HEK293 (cell line): Measurements from ENCODE around the gene SRPK3.
"Not testable (repeated sequence)": the region's sequence is repeated elsewhere in the genome, so short reads cannot be mapped to it uniquely, and the experiment has no call there.

Experiments
- CTCF ChIA-PET: fragments of 350-600 bp; formaldehyde crosslinking; extraction: SDS; loops from one replicate; lab custom pipeline; 2021; ENCODE audit warnings: antibody characterized with exemption; lab: Yijun Ruan, JAX
- POLR2A ChIA-PET: fragments of 300-600 bp; formaldehyde crosslinking; extraction: SDS; loops from one replicate; lab custom pipeline; 2020; ENCODE audit warnings: antibody characterized with exemption, inconsistent platforms; lab: Yijun Ruan, JAX
- H3K27ac ChIP-seq: fragments of 200-500 bp; sonication (Bioruptor generic); 2 replicates; pipeline ENCODE4 v1.5.1; 2014; ENCODE audit warnings: low read depth, low read length, control low read depth, inconsistent platforms; ENCODE audit errors: extremely low read depth
- H3K36me3 ChIP-seq, 2 experiments: fragments of 200-500 bp in 1 of 2; sonication (Bioruptor generic) in 1 of 2; 1 replicate in 1 of 2; 2 replicates in 1 of 2; pipeline ENCODE4 v1.5.1; 2014 to 2017; ENCODE audit warnings: inconsistent platforms in 2 of 2, low read length in 2 of 2; ENCODE audit not compliant: control insufficient read depth in 2 of 2, insufficient read depth in 1 of 2
- H3K4me1 ChIP-seq: fragments of 200-500 bp; sonication (Bioruptor generic); 2 replicates; pipeline ENCODE4 v1.5.1; 2014; ENCODE audit warnings: mild to moderate bottlenecking, low read length, inconsistent platforms; ENCODE audit not compliant: control insufficient read depth, insufficient read depth
- H3K4me3 ChIP-seq: 2 replicates; pipeline ENCODE4 v1.5.1; 2011; ENCODE audit warnings: low read depth, mild to moderate bottlenecking, control low read depth, low read length, moderate library complexity
- H3K9me3 ChIP-seq: fragments of 200-500 bp; sonication (Bioruptor generic); 2 replicates; pipeline ENCODE4 v1.5.1; 2014; ENCODE audit warnings: low read depth, low read length, inconsistent platforms; ENCODE audit not compliant: control insufficient read depth, insufficient read depth
- INSM2 ChIP-seq: fragments of 450-650 bp; formaldehyde crosslinking; IDR thresholded peaks from 2 replicates; pipeline ENCODE4 v1.5.1; 2016; ENCODE audit warnings: missing biosample characterization, missing genetic modification characterization
- WT1 ChIP-seq: fragments of 450-650 bp; formaldehyde crosslinking; IDR thresholded peaks from 2 replicates; pipeline ENCODE4 v1.5.1; 2016; ENCODE audit warnings: missing biosample characterization, missing genetic modification characterization
- ZBTB21 ChIP-seq: fragments of 450-650 bp; formaldehyde crosslinking; IDR thresholded peaks from 2 replicates; pipeline ENCODE4 v1.5.1; 2017; ENCODE audit warnings: missing biosample characterization, missing genetic modification characterization
- ZNF112 ChIP-seq: fragments of 450-650 bp; formaldehyde crosslinking; IDR thresholded peaks from 2 replicates; pipeline ENCODE4 v1.5.0; 2017; ENCODE audit warnings: missing biosample characterization, missing genetic modification characterization
- ZNF121 ChIP-seq: fragments of 450-650 bp; formaldehyde crosslinking; IDR thresholded peaks from 2 replicates; pipeline ENCODE4 v1.5.1; 2016; ENCODE audit warnings: missing biosample characterization, missing genetic modification characterization
- ZNF146 ChIP-seq: fragments of 450-650 bp; formaldehyde crosslinking; IDR thresholded peaks from 2 replicates; pipeline ENCODE4 v1.5.1; 2016; ENCODE audit warnings: missing biosample characterization, missing genetic modification characterization
- ZNF169 ChIP-seq: fragments of 450-650 bp; formaldehyde crosslinking; IDR thresholded peaks from 2 replicates; pipeline ENCODE4 v1.5.1; 2016; ENCODE audit warnings: missing biosample characterization, missing genetic modification characterization
- ZNF24 ChIP-seq: fragments of 450-650 bp; formaldehyde crosslinking; IDR thresholded peaks from 2 replicates; pipeline ENCODE4 v1.5.1; 2016; ENCODE audit warnings: missing biosample characterization, missing genetic modification characterization
- ZNF366 ChIP-seq: fragments of 450-650 bp; formaldehyde crosslinking; conservative IDR thresholded peaks from 2 replicates; pipeline ENCODE4 v1.5.1; 2016; ENCODE audit warnings: missing biosample characterization, missing genetic modification characterization
- ZNF37A ChIP-seq: fragments of 450-650 bp; IDR thresholded peaks from 2 replicates; pipeline ENCODE4 v1.5.1; 2018; ENCODE audit warnings: missing biosample characterization, missing genetic modification characterization
- ZNF473 ChIP-seq: fragments of 450-650 bp; formaldehyde crosslinking; IDR thresholded peaks from 2 replicates; pipeline ENCODE4 v1.5.1; 2017; ENCODE audit warnings: missing biosample characterization, missing genetic modification characterization
- ZNF514 ChIP-seq: fragments of 450-650 bp; formaldehyde crosslinking; IDR thresholded peaks from 2 replicates; pipeline ENCODE4 v1.5.1; 2016; ENCODE audit warnings: missing biosample characterization, missing genetic modification characterization
- ZNF548 ChIP-seq: fragments of 450-650 bp; formaldehyde crosslinking; IDR thresholded peaks from 2 replicates; pipeline ENCODE4 v1.5.1; 2016; ENCODE audit warnings: missing biosample characterization, missing genetic modification characterization
- ZNF626 ChIP-seq: fragments of 450-650 bp; sonication (Bioruptor Pico); formaldehyde crosslinking; IDR thresholded peaks from 2 replicates; pipeline ENCODE4 v1.5.1; 2018; ENCODE audit warnings: missing biosample characterization, missing genetic modification characterization, inconsistent platforms
- ZNF701 ChIP-seq: fragments of 450-650 bp; formaldehyde crosslinking; IDR thresholded peaks from 2 replicates; pipeline ENCODE4 v1.5.1; 2016; ENCODE audit warnings: missing biosample characterization, missing genetic modification characterization
- ZNF76 ChIP-seq: fragments of 450-650 bp; formaldehyde crosslinking; IDR thresholded peaks from 2 replicates; pipeline ENCODE4; 2016; ENCODE audit warnings: low read depth, missing biosample characterization, missing genetic modification characterization, borderline replicate concordance
- TF ChIP-seq, protein P1 (sequence below): fragments of 450-650 bp; formaldehyde crosslinking; IDR thresholded peaks from 2 replicates; pipeline ENCODE4 v1.5.1; 2016; ENCODE audit warnings: missing biosample characterization, missing genetic modification characterization
- TF ChIP-seq, protein P2 (sequence below): fragments of 450-650 bp; formaldehyde crosslinking; IDR thresholded peaks from 2 replicates; pipeline ENCODE4 v1.5.1; 2016; ENCODE audit warnings: missing biosample characterization, missing genetic modification characterization
- TF ChIP-seq, protein P3 (sequence below): fragments of 450-650 bp; formaldehyde crosslinking; IDR thresholded peaks from 2 replicates; pipeline ENCODE4 v1.5.1; 2016; ENCODE audit warnings: missing biosample characterization, missing genetic modification characterization
- TF ChIP-seq, protein P4 (sequence below): fragments of 450-650 bp; formaldehyde crosslinking; IDR thresholded peaks from 2 replicates; pipeline ENCODE4 v1.5.1; 2017; ENCODE audit warnings: missing biosample characterization, missing genetic modification characterization

SRPK3 gene

DNA sequence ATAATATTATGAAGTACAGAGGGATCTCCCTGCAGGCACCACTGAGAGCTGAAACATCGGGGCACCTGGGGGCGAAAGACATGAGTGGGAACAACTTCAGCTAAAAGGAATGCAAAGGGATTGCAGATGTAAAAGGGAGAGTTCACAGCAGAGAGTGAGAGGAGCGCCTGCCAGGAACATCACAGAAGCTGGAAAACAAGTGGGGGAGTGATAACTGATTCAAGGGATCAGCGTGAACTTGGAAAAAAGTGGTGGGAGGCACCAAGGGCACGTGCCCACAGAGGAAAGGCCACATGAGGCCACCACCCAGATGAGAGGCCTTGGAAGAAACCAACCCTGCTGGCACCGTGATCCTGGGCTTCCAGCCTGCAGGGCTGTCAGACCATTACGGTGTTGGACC is 31.8 kb upstream of the SRPK3 start:
- H3K4me1 ChIP-seq, H3K27ac ChIP-seq, H3K36me3 ChIP-seq, H3K9me3 ChIP-seq, H3K4me3 ChIP-seq: not testable (repeated sequence)
- CTCF ChIA-PET: interaction anchor here (0.7 kb wide), 1 partner anchor 62 kb away, joined by 3 read pairs; no protein-coding TSS in a partner anchor
- peak; percentile 95 for TF ChIP-seq ZNF548 (tag by site-specific recombination)
- TF ChIP-seq, all 188 proteins: peak for 1; not testable (repeated sequence) for 187
- POLR2A ChIA-PET: not testable (repeated sequence)

DNA sequence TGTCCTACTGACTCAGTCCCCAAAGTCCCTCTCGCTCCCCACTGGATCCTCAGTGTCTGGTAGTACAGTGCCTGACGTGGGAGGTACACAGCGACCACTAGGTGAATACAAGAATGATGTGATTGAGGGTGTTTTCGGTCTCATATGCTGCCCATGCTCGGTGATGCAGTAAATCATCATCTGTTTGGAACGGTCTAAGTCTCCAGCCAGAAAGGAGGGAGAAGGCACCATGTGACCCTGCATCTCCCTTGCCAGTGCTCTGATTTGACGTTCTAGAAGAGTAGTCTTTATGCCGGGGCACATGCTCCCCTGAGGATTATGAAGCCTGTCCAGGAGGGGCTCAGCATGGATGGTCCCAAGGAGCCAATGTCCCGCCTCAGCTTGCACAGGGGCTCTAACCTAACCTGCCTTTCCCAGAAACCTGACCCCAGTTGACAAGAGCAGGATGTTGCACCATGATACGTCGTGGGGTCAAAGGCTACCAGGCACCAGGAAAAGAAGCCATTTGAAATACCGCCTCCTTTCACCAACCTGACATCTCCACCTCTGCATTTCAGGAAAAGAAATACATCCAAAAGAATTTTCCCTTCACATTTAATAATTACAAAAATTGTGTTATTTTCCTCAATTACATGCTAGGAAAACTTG is 30.6 kb upstream of the SRPK3 start:
- POLR2A ChIA-PET: no interaction called here
- no peaks in the 10 kb centered on the region for H3K9me3 ChIP-seq
- H3K4me1 ChIP-seq: no peaks in the 10 kb centered on the region
- TF ChIP-seq ZNF121 (tag by site-specific recombination): no peak
- TF ChIP-seq WT1 (tag by site-specific recombination): no peak
- no peak for TF ChIP-seq ZNF112
- TF ChIP-seq, protein P1, sequence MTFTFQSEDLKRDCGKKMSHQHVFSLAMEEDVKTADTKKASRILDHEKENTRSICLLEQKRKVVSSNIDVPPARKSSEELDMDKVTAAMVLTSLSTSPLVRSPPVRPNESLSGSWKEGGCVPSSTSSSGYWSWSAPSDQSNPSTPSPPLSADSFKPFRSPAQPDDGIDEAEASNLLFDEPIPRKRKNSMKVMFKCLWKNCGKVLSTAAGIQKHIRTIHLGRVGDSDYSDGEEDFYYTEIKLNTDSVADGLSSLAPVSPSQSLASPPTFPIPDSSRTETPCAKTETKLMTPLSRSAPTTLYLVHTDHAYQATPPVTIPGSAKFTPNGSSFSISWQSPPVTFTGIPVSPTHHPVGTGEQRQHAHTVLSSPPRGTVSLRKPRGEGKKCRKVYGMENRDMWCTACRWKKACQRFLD (tag by site-specific recombination): no peak
- TF ChIP-seq, protein P2, sequence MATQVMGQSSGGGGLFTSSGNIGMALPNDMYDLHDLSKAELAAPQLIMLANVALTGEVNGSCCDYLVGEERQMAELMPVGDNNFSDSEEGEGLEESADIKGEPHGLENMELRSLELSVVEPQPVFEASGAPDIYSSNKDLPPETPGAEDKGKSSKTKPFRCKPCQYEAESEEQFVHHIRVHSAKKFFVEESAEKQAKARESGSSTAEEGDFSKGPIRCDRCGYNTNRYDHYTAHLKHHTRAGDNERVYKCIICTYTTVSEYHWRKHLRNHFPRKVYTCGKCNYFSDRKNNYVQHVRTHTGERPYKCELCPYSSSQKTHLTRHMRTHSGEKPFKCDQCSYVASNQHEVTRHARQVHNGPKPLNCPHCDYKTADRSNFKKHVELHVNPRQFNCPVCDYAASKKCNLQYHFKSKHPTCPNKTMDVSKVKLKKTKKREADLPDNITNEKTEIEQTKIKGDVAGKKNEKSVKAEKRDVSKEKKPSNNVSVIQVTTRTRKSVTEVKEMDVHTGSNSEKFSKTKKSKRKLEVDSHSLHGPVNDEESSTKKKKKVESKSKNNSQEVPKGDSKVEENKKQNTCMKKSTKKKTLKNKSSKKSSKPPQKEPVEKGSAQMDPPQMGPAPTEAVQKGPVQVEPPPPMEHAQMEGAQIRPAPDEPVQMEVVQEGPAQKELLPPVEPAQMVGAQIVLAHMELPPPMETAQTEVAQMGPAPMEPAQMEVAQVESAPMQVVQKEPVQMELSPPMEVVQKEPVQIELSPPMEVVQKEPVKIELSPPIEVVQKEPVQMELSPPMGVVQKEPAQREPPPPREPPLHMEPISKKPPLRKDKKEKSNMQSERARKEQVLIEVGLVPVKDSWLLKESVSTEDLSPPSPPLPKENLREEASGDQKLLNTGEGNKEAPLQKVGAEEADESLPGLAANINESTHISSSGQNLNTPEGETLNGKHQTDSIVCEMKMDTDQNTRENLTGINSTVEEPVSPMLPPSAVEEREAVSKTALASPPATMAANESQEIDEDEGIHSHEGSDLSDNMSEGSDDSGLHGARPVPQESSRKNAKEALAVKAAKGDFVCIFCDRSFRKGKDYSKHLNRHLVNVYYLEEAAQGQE (tag by site-specific recombination): no peak
- TF ChIP-seq ZNF76 (tag by site-specific recombination): no peak
- no peak for TF ChIP-seq ZNF366 (tag by site-specific recombination)
- no peak for TF ChIP-seq ZNF473 (tag by site-specific recombination)
- TF ChIP-seq ZNF146 (tag by site-specific recombination): no peak
- no peak for TF ChIP-seq ZNF514 (tag by site-specific recombination)
- no peak for TF ChIP-seq ZNF37A (tag by site-specific recombination)
- no peak overlapping the region for H3K4me3 ChIP-seq
- no peaks in the 10 kb centered on the region for H3K36me3 ChIP-seq
- no peak overlapping the region for H3K27ac ChIP-seq
- CTCF ChIA-PET: interaction anchor here (0.6 to 1.2 kb wide), 2 partner anchors 150 to 808 kb away, joined by 3 read pairs; no protein-coding TSS in a partner anchor

GRCh38 chrX:153755136-153755535 is 25.7 kb upstream of the SRPK3 start:
- Histone ChIP-seq H3K36me3 (no peaks in the 10 kb centered on the region), H3K4me1 (no peaks in the 10 kb centered on the region), H3K9me3 (peaks cover 4% of the 10 kb centered on the region; the same call in 1 of the 2 replicates), H3K4me3 (no peak overlapping the region), H3K27ac (no peak overlapping the region)
- ChIA-PET CTCF (interaction anchor here (0.7 to 0.8 kb wide), 2 partner anchors 8 to 24 kb away, joined by 3 read pairs; no protein-coding TSS in a partner anchor), POLR2A (no interaction called here)
- TF ChIP-seq ZNF24 (tag by site-specific recombination) (no peak), INSM2 (no peak), ZNF701 (tag by site-specific recombination) (no peak), ZNF169 (tag by site-specific recombination) (no peak), ZNF626 (tag by site-specific recombination) (no peak), ZBTB21 (tag by site-specific recombination) (no peak)
- TF ChIP-seq, protein P3, sequence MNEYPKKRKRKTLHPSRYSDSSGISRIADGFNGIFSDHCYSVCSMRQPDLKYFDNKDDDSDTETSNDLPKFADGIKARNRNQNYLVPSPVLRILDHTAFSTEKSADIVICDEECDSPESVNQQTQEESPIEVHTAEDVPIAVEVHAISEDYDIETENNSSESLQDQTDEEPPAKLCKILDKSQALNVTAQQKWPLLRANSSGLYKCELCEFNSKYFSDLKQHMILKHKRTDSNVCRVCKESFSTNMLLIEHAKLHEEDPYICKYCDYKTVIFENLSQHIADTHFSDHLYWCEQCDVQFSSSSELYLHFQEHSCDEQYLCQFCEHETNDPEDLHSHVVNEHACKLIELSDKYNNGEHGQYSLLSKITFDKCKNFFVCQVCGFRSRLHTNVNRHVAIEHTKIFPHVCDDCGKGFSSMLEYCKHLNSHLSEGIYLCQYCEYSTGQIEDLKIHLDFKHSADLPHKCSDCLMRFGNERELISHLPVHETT (tag by site-specific recombination): no peak
- TF ChIP-seq, protein P4, sequence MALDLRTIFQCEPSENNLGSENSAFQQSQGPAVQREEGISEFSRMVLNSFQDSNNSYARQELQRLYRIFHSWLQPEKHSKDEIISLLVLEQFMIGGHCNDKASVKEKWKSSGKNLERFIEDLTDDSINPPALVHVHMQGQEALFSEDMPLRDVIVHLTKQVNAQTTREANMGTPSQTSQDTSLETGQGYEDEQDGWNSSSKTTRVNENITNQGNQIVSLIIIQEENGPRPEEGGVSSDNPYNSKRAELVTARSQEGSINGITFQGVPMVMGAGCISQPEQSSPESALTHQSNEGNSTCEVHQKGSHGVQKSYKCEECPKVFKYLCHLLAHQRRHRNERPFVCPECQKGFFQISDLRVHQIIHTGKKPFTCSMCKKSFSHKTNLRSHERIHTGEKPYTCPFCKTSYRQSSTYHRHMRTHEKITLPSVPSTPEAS (tag by site-specific recombination): no peak
